CD14-positive monocyte (primary cell): ENCODE data around the gene TUBB4A. TPM values are rescaled to one million over a fixed set of nuclear protein-coding genes. Genes with fewer than 3 reads are reported as not detected.

Experiments used
- DNase-seq, 3 donors: peaks; one replicate each; pipeline ENCODE4 v3.0.0-alpha.2; 2011 to 2022
- H2AFZ ChIP-seq: 2 replicates; pipeline ENCODE4 v1.6.0; 2012; ENCODE audit warnings: mild to moderate bottlenecking, low read depth, low read length, inconsistent platforms; ENCODE audit not compliant: insufficient read depth, poor library complexity, severe bottlenecking
- H3K27ac ChIP-seq, 2 donors: 1 replicate in 1 of 2; 2 replicates in 1 of 2; pipeline ENCODE4 v1.5.1; 2012 to 2013; ENCODE audit warnings: low read length in 2 of 2, control low read depth in 1 of 2, inconsistent platforms in 1 of 2, low read depth in 1 of 2, mild to moderate bottlenecking in 1 of 2
- H3K27me3 ChIP-seq, 2 donors: one replicate each; pipeline versions ENCODE4 v1.6.0 to v1.6.1; 2011 to 2013; ENCODE audit warnings: low read length in 2 of 2; ENCODE audit not compliant: control insufficient read depth in 2 of 2, insufficient read depth in 2 of 2
- H3K36me3 ChIP-seq, 2 donors: replicated peaks in 1 of 2; 1 replicate in 1 of 2; 2 replicates in 1 of 2; pipeline versions ENCODE4 v1.5.1 to v1.6.1; 2012 to 2013; ENCODE audit warnings: low read length in 2 of 2, control low read depth in 1 of 2, inconsistent platforms in 1 of 2, mild to moderate bottlenecking in 1 of 2; ENCODE audit not compliant: insufficient read depth in 2 of 2, control insufficient read depth in 1 of 2
- H3K4me1 ChIP-seq, 2 donors: 1 replicate in 1 of 2; 2 replicates in 1 of 2; pipeline versions ENCODE4 v1.5.1 to v1.6.1; 2012 to 2013; ENCODE audit warnings: low read length in 2 of 2, control low read depth in 1 of 2, inconsistent platforms in 1 of 2, mild to moderate bottlenecking in 1 of 2, moderate library complexity in 1 of 2; ENCODE audit not compliant: insufficient read depth in 2 of 2, control insufficient read depth in 1 of 2
- H3K4me2 ChIP-seq: replicated peaks from 2 replicates; pipeline ENCODE3; 2012; ENCODE audit warnings: low read length, moderate library complexity, mild to moderate bottlenecking; ENCODE audit not compliant: poor library complexity, severe bottlenecking; ENCODE audit errors: extremely low read depth
- H3K4me3 ChIP-seq, 3 experiments: fragments of 200-600 bp in 1 of 3; sonication (generic) in 1 of 3; replicated peaks in 1 of 3; 1 replicate in 2 of 3; 2 replicates in 1 of 3; pipeline ENCODE4 v1.5.1; 2011 to 2013; ENCODE audit warnings: low read length in 3 of 3, mild to moderate bottlenecking in 3 of 3, control low read depth in 2 of 3, low read depth in 2 of 3, inconsistent platforms in 1 of 3, moderate library complexity in 1 of 3
- H3K79me2 ChIP-seq: 2 replicates; pipeline ENCODE4 v1.6.0; 2012; ENCODE audit warnings: mild to moderate bottlenecking, control low read depth, inconsistent platforms, low read length, moderate library complexity; ENCODE audit not compliant: insufficient read depth
- H3K9ac ChIP-seq: 2 replicates; pipeline ENCODE4 v1.6.0; 2017; ENCODE audit warnings: low read length, mild to moderate bottlenecking; ENCODE audit not compliant: insufficient read depth, poor library complexity, severe bottlenecking
- H3K9me3 ChIP-seq, 2 donors: replicated peaks in 1 of 2; 1 replicate in 1 of 2; 2 replicates in 1 of 2; pipeline versions ENCODE4 v1.5.1 to v1.6.1; 2012 to 2013; ENCODE audit warnings: low read length in 2 of 2, control low read depth in 1 of 2; ENCODE audit not compliant: control insufficient read depth in 1 of 2, insufficient read depth in 1 of 2
- H4K20me1 ChIP-seq: 2 replicates; pipeline ENCODE4 v1.6.0; 2012; ENCODE audit warnings: mild to moderate bottlenecking, low read length, control low read depth, moderate library complexity; ENCODE audit not compliant: insufficient read depth
- H3K27ac Mint-ChIP-seq, 7 donors: one replicate each; pipeline ENCODE4 v1.8.0; 2020; ENCODE audit warnings: mild to moderate bottlenecking in 7 of 7, mixed read lengths in 7 of 7, moderate library complexity in 6 of 7, inconsistent platforms in 2 of 7
- H3K27me3 Mint-ChIP-seq, 3 donors: one replicate each; pipeline ENCODE4 v1.8.0; 2021 to 2022; ENCODE audit warnings: low read depth in 3 of 3, mild to moderate bottlenecking in 3 of 3, mixed read lengths in 3 of 3, moderate library complexity in 3 of 3, inconsistent platforms in 1 of 3
- H3K36me3 Mint-ChIP-seq, 2 donors: one replicate each; pipeline ENCODE4 v1.8.0; 2020; ENCODE audit warnings: mixed read lengths in 2 of 2, inconsistent platforms in 1 of 2, mild to moderate bottlenecking in 1 of 2
- H3K4me1 Mint-ChIP-seq: one replicate; pipeline ENCODE4 v1.8.0; 2020; ENCODE audit warnings: mild to moderate bottlenecking, mixed read lengths
- H3K4me3 Mint-ChIP-seq, 2 donors: one replicate each; pipeline ENCODE4 v1.8.0; 2020; ENCODE audit warnings: mild to moderate bottlenecking in 2 of 2, mixed read lengths in 2 of 2, moderate library complexity in 1 of 2
- H3K9me3 Mint-ChIP-seq, 7 donors: one replicate each; pipeline ENCODE4 v1.8.0; 2020 to 2022; ENCODE audit warnings: mixed read lengths in 7 of 7, mild to moderate bottlenecking in 6 of 7, moderate library complexity in 6 of 7, inconsistent platforms in 2 of 7
- WGBS: methylation state at CpG from one replicate; pipeline ENCODE4 v1.1.5; 2013; ENCODE audit warnings: missing lambda C conversion rate; ENCODE audit not compliant: insufficient coverage; 5-methylcytosine and 5-hydroxymethylcytosine counted together
- intact Hi-C, 2 donors: fragments of 100-400 bp; cut with micrococcal nuclease; formaldehyde crosslinking; loops; one replicate each; pipeline versions ENCODE4 v1.15.0 to v1.15.1; 2023
- polyA plus RNA-seq, 3 donors: library from polyadenylated mRNA; depleted of rRNA in 1 of 3; unstranded in 2 of 3; stranded (reverse) in 1 of 3; fragments of 300-500 nt in 2 of 3; fragments of >200 nt in 1 of 3; fragmentation: Illumina TruSeq in 2 of 3; gene quantifications; 1 replicate in 2 of 3; 2 replicates in 1 of 3; pipeline ENCODE4 v1.2.3, GENCODE V29; 2012 to 2021
- TF ChIP-seq, protein P1 (sequence below): fragments of 200-600 bp; IDR thresholded peaks from one replicate; pipeline ENCODE4 v1.8.0; 2022; ENCODE audit warnings: antibody characterized with exemption, mild to moderate bottlenecking

Gene TUBB4A
- polyA plus RNA-seq, 3 donors: 0.16 TPM; not detected in 2

DNA sequence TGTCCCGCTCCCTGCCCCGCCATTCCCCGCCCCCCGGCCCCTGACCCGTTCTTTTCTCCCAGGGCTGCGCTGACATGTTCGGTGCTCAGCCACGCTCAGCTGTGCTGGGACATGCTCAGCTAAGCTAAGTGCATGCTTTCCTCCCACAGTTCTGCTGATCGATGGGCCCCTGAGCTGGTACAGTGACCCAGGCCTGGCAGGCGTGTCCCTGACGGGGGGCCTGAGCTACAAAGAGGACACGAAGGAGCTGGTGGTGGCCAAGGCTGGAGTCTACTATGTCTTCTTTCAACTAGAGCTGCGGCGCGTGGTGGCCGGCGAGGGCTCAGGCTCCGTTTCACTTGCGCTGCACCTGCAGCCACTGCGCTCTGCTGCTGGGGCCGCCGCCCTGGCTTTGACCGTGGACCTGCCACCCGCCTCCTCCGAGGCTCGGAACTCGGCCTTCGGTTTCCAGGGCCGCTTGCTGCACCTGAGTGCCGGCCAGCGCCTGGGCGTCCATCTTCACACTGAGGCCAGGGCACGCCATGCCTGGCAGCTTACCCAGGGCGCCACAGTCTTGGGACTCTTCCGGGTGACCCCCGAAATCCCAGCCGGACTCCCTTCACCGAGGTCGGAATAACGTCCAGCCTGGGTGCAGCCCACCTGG is 32.5 kb upstream of the TUBB4A start:
- intact Hi-C loops: loop anchor here (5.0 kb wide), 1 partner anchor 43 kb away; no protein-coding TSS in a partner anchor
- no peaks in the 10 kb centered on the region for H3K79me2 ChIP-seq
- DNase-seq: no peak
- H4K20me1 ChIP-seq: no peaks in the 10 kb centered on the region
- no peak overlapping the region for H3K9ac ChIP-seq
- Mint-ChIP-seq H3K4me1 (peaks cover 46% of the 10 kb centered on the region), H3K4me3 (no peak overlapping the region), H3K9me3 (peaks cover 0 to 17% (median 4%) of the 10 kb centered on the region in 7 donors), H3K27ac (no peak overlapping the region), H3K27me3 (peaks cover 29 to 43% (median 33%) of the 10 kb centered on the region in 3 donors), H3K36me3 (peaks cover 0 to 4% of the 10 kb centered on the region in 2 donors)
- H3K36me3 ChIP-seq: no peaks in the 10 kb centered on the region
- H3K4me1 ChIP-seq: peaks cover 43 to 50% of the 10 kb centered on the region in 2 donors
- H3K27me3 ChIP-seq: peaks cover 2 to 14% of the 10 kb centered on the region in 2 donors
- H3K9me3 ChIP-seq: peaks cover 0 to 8% of the 10 kb centered on the region in 2 donors
- no peak overlapping the region for H3K4me2 ChIP-seq
- H3K4me3 ChIP-seq: no peak overlapping the region
- no peak overlapping the region for H2AFZ ChIP-seq
- 94% methylated on average over 37 of the region's 40 CpGs for WGBS
- TF ChIP-seq, protein P1, sequence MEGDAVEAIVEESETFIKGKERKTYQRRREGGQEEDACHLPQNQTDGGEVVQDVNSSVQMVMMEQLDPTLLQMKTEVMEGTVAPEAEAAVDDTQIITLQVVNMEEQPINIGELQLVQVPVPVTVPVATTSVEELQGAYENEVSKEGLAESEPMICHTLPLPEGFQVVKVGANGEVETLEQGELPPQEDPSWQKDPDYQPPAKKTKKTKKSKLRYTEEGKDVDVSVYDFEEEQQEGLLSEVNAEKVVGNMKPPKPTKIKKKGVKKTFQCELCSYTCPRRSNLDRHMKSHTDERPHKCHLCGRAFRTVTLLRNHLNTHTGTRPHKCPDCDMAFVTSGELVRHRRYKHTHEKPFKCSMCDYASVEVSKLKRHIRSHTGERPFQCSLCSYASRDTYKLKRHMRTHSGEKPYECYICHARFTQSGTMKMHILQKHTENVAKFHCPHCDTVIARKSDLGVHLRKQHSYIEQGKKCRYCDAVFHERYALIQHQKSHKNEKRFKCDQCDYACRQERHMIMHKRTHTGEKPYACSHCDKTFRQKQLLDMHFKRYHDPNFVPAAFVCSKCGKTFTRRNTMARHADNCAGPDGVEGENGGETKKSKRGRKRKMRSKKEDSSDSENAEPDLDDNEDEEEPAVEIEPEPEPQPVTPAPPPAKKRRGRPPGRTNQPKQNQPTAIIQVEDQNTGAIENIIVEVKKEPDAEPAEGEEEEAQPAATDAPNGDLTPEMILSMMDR: no peak
- H3K27ac ChIP-seq: no peak overlapping the region

- Histone ChIP-seq H3K36me3 (no peaks in the 10 kb centered on the region), H4K20me1 (no peaks in the 10 kb centered on the region), H3K4me1 (peaks cover 50 to 57% of the 10 kb centered on the region in 2 donors), H3K4me2 (no peak overlapping the region), H3K4me3 (no peak overlapping the region), H3K79me2 (no peaks in the 10 kb centered on the region), H2AFZ (no peak overlapping the region), H3K9me3 (peaks cover 0 to 8% of the 10 kb centered on the region in 2 donors), H3K27me3 (peaks cover 2 to 14% of the 10 kb centered on the region in 2 donors), H3K9ac (no peak overlapping the region), H3K27ac (no peak overlapping the region)
- no peak overlapping the region for H3K27ac Mint-ChIP-seq
- TF ChIP-seq, protein P1: no peak
- intact Hi-C loops: loop anchor here (5.0 kb wide), 1 partner anchor 43 kb away; no protein-coding TSS in a partner anchor
- H3K9me3 Mint-ChIP-seq: peaks cover 0 to 17% (median 4%) of the 10 kb centered on the region in 7 donors
- no peak for DNase-seq
- peaks cover 0 to 4% of the 10 kb centered on the region in 2 donors for H3K36me3 Mint-ChIP-seq
- 49% methylated on average over 9 of the region's 11 CpGs for WGBS
- H3K27me3 Mint-ChIP-seq: peaks cover 33 to 44% (median 36%) of the 10 kb centered on the region in 3 donors
- peak overlapping the region in 1 of 2 donors; percentile 6 for H3K4me3 Mint-ChIP-seq
- H3K4me1 Mint-ChIP-seq: peaks cover 53% of the 10 kb centered on the region
Measured at GRCh38 chr19:6533746-6534418, 31.8 kb upstream of the TUBB4A start.
